Loucy (cell line): ENCODE measurements around the gene RAMACL.

Source experiments
- H2AFZ ChIP-seq: fragments of 200-600 bp; sonication (generic); 2 replicates; pipeline ENCODE4 v1.6.0; 2016; ENCODE audit warnings: antibody characterized with exemption, mild to moderate bottlenecking, low read length, moderate library complexity
- H3F3A ChIP-seq: fragments of 200-600 bp; 2 replicates; pipeline ENCODE4 v1.6.0; 2016; ENCODE audit warnings: antibody characterized with exemption, low read depth, mild to moderate bottlenecking
- H3K27me3 ChIP-seq: fragments of 200-600 bp; sonication (generic); 2 replicates; pipeline ENCODE4 v1.6.1; 2014; ENCODE audit warnings: low read length, mild to moderate bottlenecking; ENCODE audit not compliant: insufficient read depth, poor library complexity, severe bottlenecking
- H3K36me3 ChIP-seq: fragments of 200-600 bp; sonication (generic); 2 replicates; pipeline ENCODE4 v1.6.1; 2016; ENCODE audit warnings: low read length; ENCODE audit not compliant: insufficient read depth
- H3K4me1 ChIP-seq: fragments of 200-600 bp; sonication (generic); 2 replicates; pipeline ENCODE4 v1.5.1; 2014; ENCODE audit warnings: low read length, mild to moderate bottlenecking; ENCODE audit not compliant: insufficient read depth, poor library complexity, severe bottlenecking
- H3K4me2 ChIP-seq: fragments of 200-600 bp; sonication (generic); 2 replicates; pipeline ENCODE4 v1.6.0; 2014; ENCODE audit warnings: antibody characterized with exemption, low read length, low read depth, mild to moderate bottlenecking; ENCODE audit not compliant: poor library complexity, severe bottlenecking
- H3K4me3 ChIP-seq: fragments of 200-600 bp; sonication (generic); 2 replicates; pipeline ENCODE4 v1.5.1; 2014; ENCODE audit warnings: low read length, mild to moderate bottlenecking, mixed read lengths; ENCODE audit not compliant: poor library complexity, severe bottlenecking
- H3K79me2 ChIP-seq: fragments of 200-600 bp; sonication (generic); 2 replicates; pipeline ENCODE4 v1.6.1; 2014; ENCODE audit warnings: low read length; ENCODE audit not compliant: insufficient read depth
- H3K9ac ChIP-seq: fragments of 200-600 bp; sonication (generic); 2 replicates; pipeline ENCODE4 v1.6.0; 2014; ENCODE audit warnings: mild to moderate bottlenecking, low read depth, low read length, moderate library complexity; ENCODE audit not compliant: poor library complexity, severe bottlenecking
- H3K9me2 ChIP-seq: fragments of 200-600 bp; sonication (generic); replicated peaks from 2 replicates; pipeline ENCODE4 v1.6.1; 2016; ENCODE audit warnings: low read depth, low read length, mixed read lengths
- H3K9me3 ChIP-seq: fragments of 200-600 bp; sonication (generic); 2 replicates; pipeline ENCODE4 v1.6.1; 2014; ENCODE audit warnings: mild to moderate bottlenecking, antibody characterized with exemption, low read length, low read depth; ENCODE audit not compliant: insufficient read depth
- H4K20me1 ChIP-seq: fragments of 200-600 bp; sonication (generic); 2 replicates; pipeline ENCODE4 v1.6.0; 2014; ENCODE audit warnings: antibody characterized with exemption, low read length, mild to moderate bottlenecking; ENCODE audit not compliant: insufficient read depth, poor library complexity, severe bottlenecking
- CTCF ChIP-seq: fragments of 200-600 bp; sonication (generic); conservative IDR thresholded peaks from 2 replicates; pipeline ENCODE4 v1.5.1; 2014; ENCODE audit warnings: mild to moderate bottlenecking, antibody characterized with exemption, low read length
- EZH2phosphoT487 ChIP-seq: fragments of 200-600 bp; IDR thresholded peaks from 2 replicates; pipeline ENCODE4 v1.6.1; 2018; ENCODE audit warnings: antibody characterized with exemption, mild to moderate bottlenecking, moderate library complexity, borderline replicate concordance

Gene RAMACL

GRCh38 chr6:166614589-166614988 is 28.1 kb upstream of the RAMACL start:
- Histone ChIP-seq H3K9ac (no peak overlapping the region), H3K27me3 (no peaks in the 10 kb centered on the region), H3F3A (no peaks in the 10 kb centered on the region), H3K4me1 (no peaks in the 10 kb centered on the region), H3K4me3 (no peak overlapping the region), H3K9me3 (no peaks in the 10 kb centered on the region), H3K36me3 (no peaks in the 10 kb centered on the region), H3K79me2 (no peaks in the 10 kb centered on the region), H2AFZ (no peak overlapping the region), H4K20me1 (no peaks in the 10 kb centered on the region), H3K4me2 (no peak overlapping the region), H3K9me2 (no peaks in the 10 kb centered on the region)
- TF ChIP-seq CTCF, result no peak
- TF ChIP-seq EZH2phosphoT487, result no peak

GRCh38 chr6:166614171-166614583 is 27.7 kb upstream of the RAMACL start:
- Histone ChIP-seq H3K4me2 (no peak overlapping the region), H3F3A (no peaks in the 10 kb centered on the region), H3K27me3 (no peaks in the 10 kb centered on the region), H3K9me3 (no peaks in the 10 kb centered on the region), H3K4me1 (no peaks in the 10 kb centered on the region), H3K9ac (no peak overlapping the region), H4K20me1 (no peaks in the 10 kb centered on the region), H3K79me2 (no peaks in the 10 kb centered on the region), H3K4me3 (no peak overlapping the region), H2AFZ (no peak overlapping the region), H3K9me2 (no peaks in the 10 kb centered on the region), H3K36me3 (no peaks in the 10 kb centered on the region)
- no peak for TF ChIP-seq EZH2phosphoT487
- TF ChIP-seq CTCF, result no peak

GRCh38 chr6:166613027-166613426 is 26.5 kb upstream of the RAMACL start:
- no peak overlapping the region for H3K4me2 ChIP-seq
- no peak for TF ChIP-seq CTCF
- TF ChIP-seq EZH2phosphoT487, result no peak

More at GRCh38 chr6:166613027-166613426, 26.5 kb upstream of the RAMACL start:
- Histone ChIP-seq H4K20me1 (no peaks in the 10 kb centered on the region), H3K36me3 (no peaks in the 10 kb centered on the region), H3K79me2 (no peaks in the 10 kb centered on the region), H3K4me3 (no peak overlapping the region), H3K9ac (no peak overlapping the region), H3K9me3 (no peaks in the 10 kb centered on the region), H3K27me3 (no peaks in the 10 kb centered on the region), H3K4me1 (no peaks in the 10 kb centered on the region), H2AFZ (no peak overlapping the region), H3F3A (no peaks in the 10 kb centered on the region), H3K9me2 (no peaks in the 10 kb centered on the region)
